Right renal cortex interstitium (tissue), 3 donors: Measurements from ENCODE around the gene FHIT. TPM values are rescaled to one million over a fixed set of nuclear protein-coding genes. Genes with fewer than 3 reads are reported as not detected.
A peak's percentile ranks its signal among the peaks of the same experiment; 100 is the strongest.

Source experiments
- DNase-seq, 3 donors: peaks; one replicate each; pipeline ENCODE4 v3.0.0-alpha.2; 2013; ENCODE audit warnings: low read depth in 3 of 3, low spot score in 2 of 3
- polyA plus RNA-seq, 3 donors: library from polyadenylated mRNA; unstranded; fragments of 120-200 nt; gene quantifications; one replicate each; pipeline ENCODE4 v1.2.1, GENCODE V29; 2013; ENCODE audit not compliant: insufficient read length in 3 of 3

FHIT gene
- polyA plus RNA-seq, 3 donors, result 24.9 to 26.4 (median 25.9) TPM

DNA sequence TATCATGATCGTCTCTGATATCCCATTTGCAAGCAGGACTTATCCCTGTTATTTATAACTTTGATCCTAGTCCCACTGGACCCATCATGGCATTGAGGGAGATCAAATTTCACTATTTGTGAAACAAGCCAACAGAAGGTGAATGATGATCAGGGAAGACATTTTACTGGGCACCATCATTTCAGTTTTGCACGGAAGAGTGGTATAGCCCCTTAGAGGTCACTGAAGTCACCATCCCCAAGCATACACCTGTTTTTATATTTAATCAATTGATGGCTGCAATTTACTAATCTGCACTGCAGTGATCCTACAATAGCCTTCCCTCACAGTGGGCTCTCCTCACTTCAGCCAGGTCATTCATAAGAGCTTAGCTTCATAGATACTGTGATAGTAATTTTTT lies 132.4 kb downstream of the FHIT start:
- DNase-seq, result no peak

DNA sequence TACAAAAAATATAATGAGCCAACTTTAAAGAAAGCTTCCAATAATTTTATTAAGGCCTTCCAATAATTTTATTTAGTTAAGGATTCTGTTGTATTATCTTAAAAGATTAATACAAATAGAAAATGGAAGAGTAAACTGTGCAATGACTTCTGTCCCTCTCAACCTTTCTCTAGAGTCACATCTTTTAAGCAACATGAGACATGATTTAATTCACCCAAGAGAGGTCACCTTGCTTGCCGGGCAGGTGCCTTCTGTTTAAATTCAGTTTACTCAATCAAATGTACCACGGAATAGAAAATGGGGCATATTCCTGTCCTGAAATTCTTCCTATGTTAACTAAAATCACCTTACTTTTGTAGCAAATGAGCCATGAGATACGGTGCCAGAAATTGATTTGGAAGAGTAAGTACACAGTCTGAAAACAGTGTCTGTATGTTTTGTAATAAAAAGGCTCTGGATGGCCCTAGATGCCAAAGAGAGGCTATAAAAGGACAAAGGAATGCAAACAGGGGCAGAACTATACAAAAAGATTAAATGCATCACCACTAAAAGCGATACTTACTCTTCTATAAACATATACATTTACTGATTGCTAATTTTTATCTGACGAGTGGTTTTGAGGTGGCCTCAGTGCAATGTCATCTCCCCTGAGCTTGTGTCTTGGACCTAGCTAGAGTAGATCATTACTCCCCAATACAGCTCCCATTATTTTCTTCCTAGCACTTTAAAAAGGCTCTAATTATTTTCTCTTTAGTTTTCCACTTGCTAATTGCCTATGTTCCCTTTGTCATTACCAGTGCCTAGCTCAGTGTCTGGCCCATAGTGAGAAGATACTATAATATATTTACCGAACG lies 134.0 kb downstream of the FHIT start:
- DNase-seq, result no peak

DNA sequence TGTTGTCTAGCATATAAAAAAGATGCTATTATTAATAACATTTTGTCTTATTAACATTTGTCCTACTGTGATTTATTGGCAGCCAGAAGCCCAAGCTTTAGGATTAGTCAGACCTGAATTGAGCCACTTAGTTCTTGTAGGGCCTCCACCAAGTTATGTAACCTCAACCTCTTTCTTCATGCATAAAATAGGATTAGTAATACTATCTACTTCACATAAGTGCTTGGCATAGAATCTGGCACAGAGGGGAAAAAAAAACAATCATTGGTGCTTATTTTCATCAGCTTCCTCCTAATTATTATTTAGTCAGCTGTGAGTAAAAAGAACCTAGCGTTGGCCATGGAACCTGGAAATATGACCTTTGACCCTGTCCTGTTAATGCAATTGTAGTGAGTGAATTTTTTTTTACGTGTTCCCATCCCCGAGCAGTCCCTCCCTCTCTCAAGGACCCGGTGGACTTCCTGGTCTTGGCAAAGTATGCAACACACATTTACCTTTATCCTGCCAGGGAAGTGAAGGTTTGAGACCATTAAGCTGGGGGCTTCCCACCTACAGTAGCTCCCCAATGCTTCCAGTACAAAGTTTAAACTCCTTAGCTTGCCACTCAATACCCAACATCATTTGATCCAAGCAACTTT lies 136.8 kb downstream of the FHIT start:
- DNase-seq, result no peak

DNA sequence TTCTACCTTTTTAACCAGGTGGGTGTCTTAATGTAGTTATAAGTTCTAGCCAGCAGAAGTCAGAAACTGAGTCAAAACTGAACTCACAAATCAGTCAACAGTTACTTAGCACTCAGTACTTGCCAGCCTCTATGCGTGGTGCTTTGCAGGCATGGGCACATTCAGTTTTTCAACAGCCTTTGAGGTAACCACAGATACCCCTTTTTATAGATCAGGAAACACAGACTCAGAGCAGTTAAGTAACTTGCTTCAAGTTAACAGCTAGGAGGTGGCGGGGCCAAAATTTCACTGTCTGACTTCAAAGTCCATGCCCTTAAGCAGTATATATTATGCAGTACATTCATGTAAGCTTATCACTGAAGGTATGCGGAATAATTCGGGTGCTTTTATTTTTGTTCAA lies 139.4 kb downstream of the FHIT start:
- DNase-seq, result no peak

DNA sequence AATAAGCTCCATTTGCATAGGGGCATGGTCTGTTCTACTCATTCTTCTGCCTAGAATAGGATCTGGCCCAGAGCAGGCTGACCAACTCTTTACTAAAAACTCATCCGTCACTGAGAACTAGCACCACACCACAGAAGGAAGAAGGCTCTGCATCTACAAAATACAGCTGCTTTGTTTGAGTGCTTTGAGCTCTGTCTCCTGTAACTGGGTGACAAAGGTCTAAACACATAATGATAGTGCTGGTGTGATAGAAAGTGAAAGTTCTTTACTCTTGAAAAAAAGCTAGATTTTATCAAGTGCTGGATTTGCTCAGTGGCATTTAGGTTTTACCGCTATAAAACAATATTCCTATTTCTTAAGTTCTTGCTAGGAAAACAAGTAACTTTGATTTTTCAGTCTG lies 140.7 kb downstream of the FHIT start:
- DNase-seq, result no peak

DNA sequence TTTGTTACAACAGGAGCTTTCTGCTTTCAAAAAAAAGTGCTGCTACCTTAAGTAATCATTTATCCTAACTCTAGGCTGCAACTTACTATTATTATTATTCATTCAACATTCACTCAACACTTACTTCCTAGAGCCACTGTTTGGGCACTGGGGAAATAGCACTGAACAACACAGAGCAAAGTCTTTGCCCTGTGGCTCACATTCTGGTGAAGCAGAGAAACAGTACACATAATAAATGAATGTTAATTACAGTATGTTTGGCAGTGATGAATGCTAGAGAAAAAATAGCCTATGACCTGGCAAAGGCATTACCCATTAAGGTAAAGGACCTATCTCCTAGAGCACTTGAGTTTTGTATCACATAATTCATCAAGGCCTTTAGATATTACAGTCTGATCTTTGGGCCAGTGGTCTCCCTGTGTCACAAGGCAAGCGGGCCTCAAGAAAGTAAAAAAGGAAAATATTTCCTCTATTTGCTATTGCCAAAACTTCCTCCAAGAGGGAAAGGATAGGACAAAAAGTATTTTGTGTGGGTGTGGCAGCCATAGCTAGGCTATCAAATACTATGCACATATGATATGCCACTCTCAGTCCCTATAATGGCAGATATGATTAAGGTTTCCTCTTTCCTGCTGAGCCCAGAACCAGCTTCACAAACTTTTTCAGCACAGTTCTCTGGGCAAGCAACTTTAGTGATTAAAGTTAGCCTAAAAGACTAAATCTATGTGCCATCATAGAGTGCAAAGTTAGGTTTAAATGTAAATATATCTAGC lies 142.8 kb downstream of the FHIT start:
- no peak for DNase-seq

DNA sequence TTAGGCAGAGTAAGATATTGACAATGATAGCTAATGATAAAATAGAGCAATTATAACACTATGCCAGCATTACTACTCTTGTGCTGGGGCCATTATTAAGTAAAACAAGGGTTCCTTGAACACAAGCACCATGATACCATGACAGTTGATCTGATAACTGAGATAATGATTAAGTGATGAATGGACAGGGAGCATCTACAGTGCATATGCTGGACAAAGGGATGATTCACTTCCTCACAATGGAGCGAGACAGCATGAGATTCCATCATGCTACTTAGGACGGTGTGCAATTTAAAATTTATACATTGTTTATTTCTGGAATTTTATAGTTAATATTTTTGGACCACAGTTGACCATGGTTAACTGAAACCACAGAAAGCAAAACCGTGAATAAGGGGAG lies 156.6 kb downstream of the FHIT start:
- no peak for DNase-seq

DNA sequence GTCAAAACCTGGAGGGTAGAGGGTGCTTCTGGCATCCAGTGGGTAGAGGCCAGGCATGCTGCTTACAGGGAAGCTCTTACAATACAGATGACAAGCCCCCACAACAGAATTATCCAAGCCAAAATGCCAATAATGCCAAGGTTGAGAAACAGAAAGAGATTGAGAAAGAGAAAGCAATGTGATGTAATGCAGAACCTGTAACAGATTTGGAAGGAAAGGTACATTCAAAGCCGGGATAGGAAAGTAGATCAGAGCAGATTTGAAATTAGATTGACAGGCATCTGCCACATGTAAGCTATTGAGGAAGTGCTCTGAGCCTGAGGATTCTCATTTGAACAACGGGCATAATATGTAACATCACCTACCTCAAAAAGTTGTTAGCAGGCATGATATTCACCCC lies 157.9 kb downstream of the FHIT start:
- no peak for DNase-seq

DNA sequence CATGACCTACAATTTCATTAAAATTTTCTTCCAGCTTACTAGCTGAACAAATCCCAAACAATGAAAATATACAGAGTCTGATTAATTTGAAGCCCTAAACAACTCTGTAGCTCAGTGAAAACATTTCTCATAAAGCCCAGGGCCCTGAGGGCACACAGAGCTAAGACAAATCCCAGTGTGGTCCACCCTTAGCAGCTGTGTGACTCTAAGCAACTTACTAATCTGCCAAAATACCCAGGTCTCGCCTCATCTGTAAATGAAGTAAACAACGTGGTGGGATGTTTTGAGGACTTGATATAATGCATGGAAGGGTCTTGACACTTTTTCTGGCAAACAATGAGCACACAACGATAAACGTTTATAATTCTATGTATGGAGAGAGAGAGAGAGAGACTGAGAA lies 158.4 kb downstream of the FHIT start:
- DNase-seq, result peak in 1 of 3 donors; percentile 12

DNA sequence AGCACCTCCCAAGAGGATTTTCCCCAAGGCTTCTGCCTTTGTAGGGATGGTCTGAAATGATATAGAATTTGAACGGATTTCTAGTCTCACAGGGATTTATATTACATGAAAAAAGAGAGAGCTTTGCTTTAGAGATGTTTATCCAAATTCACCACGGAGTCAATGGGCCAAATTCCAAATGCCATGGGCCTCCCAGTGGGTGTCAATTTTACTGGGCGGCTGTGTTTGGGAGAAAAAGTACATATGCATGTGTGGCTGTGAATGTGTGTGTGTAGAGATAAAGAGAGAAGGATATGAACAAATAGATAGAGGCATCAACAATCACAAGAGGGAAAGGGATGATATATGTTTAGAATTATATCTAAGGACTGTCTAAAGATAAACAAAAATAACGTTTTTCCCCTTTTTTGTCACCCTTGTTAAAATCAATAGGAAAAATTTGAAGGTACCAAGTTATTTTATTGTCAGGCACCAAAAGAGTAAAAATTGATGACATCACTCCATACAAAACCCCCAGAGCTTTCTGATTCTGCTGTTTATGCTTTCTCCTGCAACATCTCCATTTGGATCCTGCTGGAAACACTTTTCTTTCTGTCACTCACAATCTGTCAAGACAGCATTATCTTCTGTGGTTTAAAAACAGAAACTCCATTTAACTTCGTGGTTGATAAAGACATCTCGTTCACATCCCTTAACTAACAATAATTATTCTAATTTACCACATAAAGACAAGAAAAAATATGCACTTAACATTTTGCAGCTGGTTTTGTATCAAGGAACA lies 160.7 kb downstream of the FHIT start:
- DNase-seq, result no peak

DNA sequence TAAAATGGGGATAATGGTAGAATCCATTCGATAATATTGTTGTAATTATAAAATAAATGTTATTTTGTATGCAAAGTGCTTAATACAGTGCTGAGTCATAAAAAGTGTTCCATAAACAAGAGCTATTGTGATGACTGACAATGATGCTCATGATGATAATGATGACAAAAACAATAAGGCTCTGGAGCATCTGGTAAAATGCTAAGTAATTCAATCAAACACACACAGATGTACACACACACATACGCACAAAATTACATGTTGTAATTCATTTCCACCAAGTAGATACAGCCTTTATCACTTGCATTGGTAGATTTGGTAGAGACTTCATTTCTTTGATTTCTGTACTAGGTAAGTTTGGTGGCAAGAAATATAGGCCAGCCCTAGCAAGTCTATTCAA lies 163.8 kb downstream of the FHIT start:
- no peak for DNase-seq

DNA sequence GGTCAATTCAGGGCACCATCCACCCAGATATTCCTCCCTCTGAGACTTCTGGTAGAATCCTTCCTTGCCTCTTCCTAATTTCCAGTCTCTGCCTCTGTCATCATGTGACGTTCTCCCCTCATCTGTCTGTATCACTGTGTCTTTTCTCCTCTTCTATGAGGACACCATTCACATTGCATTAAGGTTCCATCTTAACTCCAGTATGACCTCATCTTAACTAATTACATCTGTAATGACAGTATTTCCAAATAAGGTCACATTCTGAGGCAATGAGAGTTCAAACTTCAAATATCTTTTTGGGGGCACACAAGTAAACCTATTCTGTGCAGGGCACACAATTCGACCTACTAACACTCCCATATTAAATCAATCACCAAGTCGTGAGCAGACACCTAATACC lies 169.7 kb downstream of the FHIT start:
- DNase-seq, result no peak

DNA sequence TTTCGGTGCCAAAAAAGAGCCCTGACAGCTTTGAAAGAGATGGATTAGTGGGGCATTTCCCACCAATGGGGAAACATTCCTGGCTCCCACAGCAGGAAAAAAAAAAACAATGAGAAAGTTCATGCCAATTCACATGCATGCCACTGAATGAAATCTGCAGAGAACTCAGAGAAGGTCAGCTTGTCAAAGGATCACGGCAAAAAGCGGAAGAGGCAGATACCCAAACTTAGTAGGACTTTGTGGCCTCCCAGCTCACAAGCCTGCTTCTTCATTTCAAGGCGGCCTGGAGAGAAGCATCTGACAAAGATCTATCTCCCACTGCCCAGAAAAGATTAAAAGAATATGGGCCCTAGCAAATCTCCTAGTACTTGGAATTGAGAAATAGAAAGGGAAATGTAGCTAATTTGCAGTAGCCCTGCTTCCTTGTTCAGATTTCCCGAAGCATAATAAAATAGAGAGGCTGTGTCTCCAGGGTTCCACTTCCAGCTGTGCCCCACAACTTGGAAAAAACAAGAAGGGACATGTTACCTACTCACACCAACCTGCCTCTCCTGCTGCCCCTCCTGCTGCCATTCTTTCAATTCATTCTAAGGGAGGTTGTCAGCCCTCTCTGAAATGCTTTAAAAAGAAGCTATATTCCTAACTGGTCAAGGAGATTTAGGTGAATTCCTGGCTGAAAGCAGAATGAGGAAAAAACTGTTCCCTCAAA lies 170.4 kb downstream of the FHIT start:
- DNase-seq, result no peak

DNA sequence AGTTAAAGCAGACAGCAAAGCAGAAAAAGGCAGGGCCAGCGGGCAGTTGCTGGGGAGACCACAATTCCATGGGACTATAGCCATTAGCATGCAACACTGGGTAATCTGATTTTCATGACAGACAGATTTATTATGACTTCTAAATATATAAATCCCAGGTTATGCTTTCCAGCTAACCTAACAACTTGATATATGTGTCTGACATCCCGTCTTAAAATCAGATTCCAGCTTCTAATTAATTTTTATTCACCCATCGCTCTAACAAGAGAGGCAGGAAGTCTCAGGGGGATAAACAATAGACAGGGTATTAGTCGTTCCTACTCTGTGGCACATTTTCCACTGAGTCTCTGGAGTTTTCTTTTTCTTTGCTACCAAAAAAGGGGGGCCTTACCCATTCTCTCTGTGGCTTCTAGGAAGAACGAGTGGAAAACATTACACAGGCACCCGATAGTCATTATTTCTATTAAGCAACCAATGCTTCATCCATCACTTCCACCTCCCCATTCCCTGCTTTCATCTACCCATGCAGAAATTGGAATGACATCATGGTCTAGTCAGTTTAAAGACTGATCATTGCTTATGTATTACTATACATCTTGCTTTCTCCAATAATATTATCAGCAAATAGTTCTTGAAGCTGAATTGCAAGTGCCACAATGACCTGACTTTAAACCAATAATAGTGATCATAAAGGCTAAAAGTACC lies 173.1 kb downstream of the FHIT start:
- no peak for DNase-seq

DNA sequence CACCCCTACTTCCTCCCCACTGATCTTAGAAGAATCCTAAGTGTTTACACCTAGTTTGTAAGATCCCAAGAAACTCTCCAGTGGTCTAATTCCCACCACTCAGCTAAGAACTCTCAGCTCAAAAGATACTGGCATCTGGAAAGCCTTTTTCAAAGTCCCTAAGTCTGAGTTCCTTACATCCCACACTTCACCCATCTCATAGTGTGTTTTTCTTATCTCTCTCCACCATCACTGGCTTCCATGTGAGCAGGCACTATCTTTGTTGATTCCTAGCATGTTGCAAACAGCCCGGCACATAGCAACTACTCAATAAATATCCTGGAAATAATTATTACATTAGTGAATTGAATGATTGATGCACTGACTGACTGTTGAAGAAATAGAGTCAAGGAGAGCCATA lies 173.7 kb downstream of the FHIT start:
- no peak for DNase-seq

DNA sequence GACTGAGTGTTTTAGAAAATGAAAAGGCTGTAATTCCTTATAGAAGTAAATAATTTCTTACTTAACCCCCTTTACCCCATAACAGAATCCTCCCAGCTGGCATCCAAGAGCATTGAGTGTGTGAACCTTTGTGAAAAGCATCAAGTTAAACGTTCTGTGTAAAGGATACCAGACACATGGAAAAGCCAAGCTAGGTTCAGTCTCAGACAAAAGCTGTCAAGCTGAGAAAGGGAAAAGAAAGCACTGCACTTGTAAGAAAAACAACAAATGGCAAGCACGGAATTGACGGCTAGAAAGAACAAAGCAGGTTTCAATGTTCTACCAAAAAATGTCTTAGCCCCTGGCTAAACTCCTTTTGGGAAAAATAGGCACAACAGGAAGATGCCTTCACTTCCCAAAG lies 176.5 kb downstream of the FHIT start:
- DNase-seq, result no peak

DNA sequence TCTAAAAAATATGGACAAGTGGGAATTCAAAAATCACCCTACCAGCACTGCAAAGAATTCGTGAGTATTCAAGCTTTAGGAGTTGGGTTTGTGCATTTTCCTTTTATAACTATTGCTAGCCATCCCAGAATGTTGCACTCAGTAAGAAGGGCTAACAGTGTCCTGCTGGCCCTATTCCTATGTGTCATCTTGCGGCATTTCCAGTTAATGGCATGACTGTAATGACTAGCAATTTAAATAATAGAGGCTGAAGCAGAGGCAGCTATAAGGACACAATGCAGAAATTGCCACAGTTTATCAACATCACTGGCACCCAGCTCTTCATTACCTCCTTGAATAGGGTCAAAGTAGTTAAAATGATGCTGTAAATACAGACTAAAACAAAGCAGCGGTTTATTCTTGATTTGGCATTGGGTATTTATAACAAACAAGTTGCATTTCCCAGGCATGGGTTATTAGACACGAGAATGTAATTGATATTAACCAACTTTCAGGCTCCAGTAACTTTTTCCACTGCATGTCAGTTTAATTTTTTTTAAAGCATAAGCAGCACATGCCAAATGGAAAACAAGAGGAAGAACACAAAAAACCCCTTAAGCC lies 177.6 kb downstream of the FHIT start:
- no peak for DNase-seq

DNA sequence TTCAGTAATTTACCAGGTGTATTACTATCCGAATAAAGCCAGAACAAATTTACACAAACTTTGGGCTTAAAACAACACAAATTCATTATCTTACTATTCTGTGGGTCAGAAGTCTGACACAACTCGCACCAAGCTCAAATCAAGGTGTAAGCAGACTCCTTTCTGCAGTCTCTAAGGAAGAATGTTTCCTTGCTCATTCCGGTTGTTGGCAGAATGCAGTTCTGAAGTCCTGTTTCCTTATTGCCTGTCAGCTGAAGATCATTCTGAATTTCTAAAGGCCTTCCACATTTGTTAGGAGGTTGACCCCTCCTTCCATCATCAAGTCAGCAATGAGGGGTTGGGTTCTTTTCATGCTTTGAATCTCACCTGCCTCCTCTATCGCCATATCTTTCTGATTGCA lies 183.2 kb downstream of the FHIT start:
- DNase-seq, result no peak

DNA sequence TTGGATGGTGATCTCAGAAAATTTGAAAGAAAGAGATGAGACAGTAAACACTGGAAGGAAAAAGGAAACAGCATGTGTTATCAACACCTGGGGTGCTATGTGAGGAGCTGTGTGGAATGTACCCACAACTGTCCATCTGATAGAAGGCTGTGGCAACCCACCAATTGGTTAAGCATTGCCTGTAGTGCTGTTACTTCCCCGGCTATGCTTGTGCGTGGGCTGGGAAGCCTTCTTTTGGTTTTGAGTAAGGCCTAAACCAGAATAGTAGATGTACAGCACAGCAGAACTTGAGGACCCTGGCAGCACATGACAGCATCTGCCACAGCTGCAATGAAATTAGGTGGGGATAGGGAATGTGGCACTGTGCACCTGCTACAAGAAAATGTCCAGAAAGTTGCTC lies 184.5 kb downstream of the FHIT start:
- DNase-seq, result no peak
